Liver (tissue), 9 donors: ENCODE data around the gene HBZ. TPM values are rescaled to one million over a fixed set of nuclear protein-coding genes. Genes with fewer than 3 reads are reported as not detected.

Experiments used
- DNase-seq: peaks from one replicate; pipeline ENCODE4 v3.0.0-alpha.2; 2017; ENCODE audit warnings: low spot score
- H3K27ac ChIP-seq, 2 donors: one replicate each; pipeline ENCODE4 v1.7.0; 2013; ENCODE audit warnings: inconsistent platforms in 2 of 2, low read length in 2 of 2, control low read depth in 1 of 2, low read depth in 1 of 2, mild to moderate bottlenecking in 1 of 2
- H3K27me3 ChIP-seq, 4 donors: one replicate each; pipeline versions ENCODE4 v1.6.1 to v1.7.0; 2013; ENCODE audit warnings: low read length in 3 of 4, inconsistent platforms in 1 of 4, mild to moderate bottlenecking in 1 of 4, moderate library complexity in 1 of 4; ENCODE audit not compliant: control insufficient read depth in 4 of 4, insufficient read depth in 4 of 4
- H3K36me3 ChIP-seq, 4 donors: one replicate each; pipeline versions ENCODE4 v1.6.1 to v1.7.0; 2013; ENCODE audit warnings: low read length in 3 of 4, mild to moderate bottlenecking in 3 of 4, low read depth in 1 of 4, moderate library complexity in 1 of 4; ENCODE audit not compliant: control insufficient read depth in 4 of 4, insufficient read depth in 3 of 4
- H3K4me1 ChIP-seq, 4 donors: one replicate each; pipeline versions ENCODE4 v1.6.1 to v1.7.0; 2013; ENCODE audit warnings: low read length in 3 of 4, mild to moderate bottlenecking in 3 of 4, moderate library complexity in 1 of 4; ENCODE audit not compliant: control insufficient read depth in 4 of 4, insufficient read depth in 4 of 4
- H3K4me3 ChIP-seq, 3 donors: one replicate each; pipeline versions ENCODE4 v1.6.1 to v1.7.0; 2013; ENCODE audit warnings: low read length in 3 of 3, control low read depth in 1 of 3, low read depth in 1 of 3, mild to moderate bottlenecking in 1 of 3
- H3K9ac ChIP-seq, 2 donors: one replicate each; pipeline ENCODE4 v1.7.0; 2013; ENCODE audit warnings: low read length in 2 of 2, mild to moderate bottlenecking in 2 of 2, moderate library complexity in 2 of 2, control low read depth in 1 of 2, low read depth in 1 of 2
- H3K9me3 ChIP-seq, 4 donors: one replicate each; pipeline versions ENCODE4 v1.6.1 to v1.7.0; 2013; ENCODE audit warnings: low read length in 3 of 4; ENCODE audit not compliant: control insufficient read depth in 4 of 4
- CTCF ChIP-seq: fragments of 150-350 bp; IDR thresholded peaks from 2 replicates; pipeline ENCODE4 v1.5.1; 2017; ENCODE audit warnings: improper control_type of control experiment, low read depth, low read length; ENCODE audit not compliant: missing input control
- EGR1 ChIP-seq, 2 donors: IDR thresholded peaks; 2 replicates each; pipeline ENCODE4 v1.6.1; 2016 to 2018; ENCODE audit warnings: antibody characterized with exemption in 2 of 2, low read depth in 2 of 2
- FOXA1 ChIP-seq: IDR thresholded peaks from 2 replicates; pipeline ENCODE4 v1.6.1; 2016; ENCODE audit warnings: antibody characterized with exemption
- FOXA2 ChIP-seq: IDR thresholded peaks from 2 replicates; pipeline ENCODE4 v1.6.1; 2016; ENCODE audit warnings: antibody characterized with exemption
- GABPA ChIP-seq, 2 donors: IDR thresholded peaks in 1 of 2; conservative IDR thresholded peaks in 1 of 2; 2 replicates each; pipeline ENCODE4 v1.6.1; 2016; ENCODE audit warnings: antibody characterized with exemption in 2 of 2, mild to moderate bottlenecking in 1 of 2, moderate library complexity in 1 of 2
- HNF4A ChIP-seq, 2 donors: conservative IDR thresholded peaks; 2 replicates each; pipeline ENCODE4 v1.6.1; 2016; ENCODE audit warnings: antibody characterized with exemption in 2 of 2, mild to moderate bottlenecking in 2 of 2
- HNF4G ChIP-seq: IDR thresholded peaks from 2 replicates; pipeline ENCODE4 v1.6.1; 2016; ENCODE audit warnings: antibody characterized with exemption
- JUND ChIP-seq, 2 donors: IDR thresholded peaks; 2 replicates each; pipeline ENCODE4 v1.6.1; 2016; ENCODE audit warnings: antibody characterized with exemption in 2 of 2
- NR2F2 ChIP-seq: IDR thresholded peaks from 2 replicates; pipeline ENCODE4 v1.6.1; 2016; ENCODE audit warnings: antibody characterized with exemption
- REST ChIP-seq: IDR thresholded peaks from 2 replicates; pipeline ENCODE4 v1.6.1; 2016; ENCODE audit warnings: antibody characterized with exemption, mild to moderate bottlenecking
- RXRA ChIP-seq, 2 donors: IDR thresholded peaks; 2 replicates each; pipeline ENCODE4 v1.6.1; 2017 to 2018; ENCODE audit warnings: antibody characterized with exemption in 2 of 2, mild to moderate bottlenecking in 1 of 2
- TAF1 ChIP-seq: conservative IDR thresholded peaks from 2 replicates; pipeline ENCODE4 v1.6.1; 2016; ENCODE audit warnings: antibody characterized with exemption, mild to moderate bottlenecking
- YY1 ChIP-seq: IDR thresholded peaks from 2 replicates; pipeline ENCODE4 v1.6.1; 2016; ENCODE audit warnings: antibody characterized with exemption, mild to moderate bottlenecking
- WGBS: extraction: QIAGEN DNeasy Blood & Tissue Kit; methylation state at CpG from one replicate; pipeline ENCODE4 v1.1.7; 2013; 5-methylcytosine and 5-hydroxymethylcytosine counted together
- polyA plus RNA-seq, 2 donors: library from polyadenylated mRNA; stranded (reverse) in 1 of 2; unstranded in 1 of 2; fragments of 200-250 nt in 1 of 2; fragments of >200 nt in 1 of 2; fragmentation: Nextera tagmentation in 1 of 2; extraction: Ambion mirVana in 1 of 2; gene quantifications; one replicate each; pipeline versions ENCODE4 v1.2.1 to v1.2.3, GENCODE V29; 2013 to 2015
- total RNA-seq, 2 donors: library from RNA; depleted of rRNA; stranded (reverse); fragments of >200 nt; gene quantifications; one replicate each; pipeline ENCODE4 v1.2.3, GENCODE V29; 2014
- donor health status: healthy.
- donor health status: healthy.
- donor health status: healthy.
- donor health status: healthy.
- donor health status: healthy.

Gene HBZ
- total and polyA plus RNA-seq, 4 donors, result 55.8 TPM; not detected in 3

GRCh38 chr16:154217-155030 lies 2.0 kb downstream of the HBZ start:
- Histone ChIP-seq H3K36me3 (no peaks in the 10 kb centered on the region), H3K27ac (no peak overlapping the region), H3K4me3 (peak overlapping the region in 1 of 3 donors; percentile 16), H3K9me3 (no peaks in the 10 kb centered on the region), H3K27me3 (peaks cover 0 to 2% (median under 1%) of the 10 kb centered on the region in 4 donors), H3K9ac (no peak overlapping the region), H3K4me1 (peaks cover 0 to 9% (median 5%) of the 10 kb centered on the region in 4 donors)
- TF ChIP-seq HNF4G, result no peak
- no peak for TF ChIP-seq GABPA (IDR thresholded peaks at IDR 0.05 in 1 of 2, conservative IDR thresholded peaks at IDR 0.05 in 1 of 2)
- TF ChIP-seq TAF1, result no peak
- TF ChIP-seq JUND (IDR thresholded peaks at IDR 0.05), result no peak
- no peak for TF ChIP-seq HNF4A (conservative IDR thresholded peaks at IDR 0.05)
- TF ChIP-seq EGR1 (IDR thresholded peaks at IDR 0.05; ENCODE audit: low read depth in 2 of 2), result no peak
- no peak for TF ChIP-seq YY1
- no peak for TF ChIP-seq REST
- no peak for TF ChIP-seq FOXA1
- no peak for TF ChIP-seq CTCF
- no peak for TF ChIP-seq FOXA2
- peak; percentile 35 for DNase-seq
- 6% methylated on average over 53 of the region's 59 CpGs for WGBS

GRCh38 chr16:155031-155398 lies 2.6 kb downstream of the HBZ start:
- Histone ChIP-seq H3K9me3 (no peaks in the 10 kb centered on the region), H3K27me3 (peaks cover 0 to 2% (median under 1%) of the 10 kb centered on the region in 4 donors), H3K27ac (no peak overlapping the region), H3K9ac (no peak overlapping the region), H3K36me3 (no peaks in the 10 kb centered on the region), H3K4me1 (peaks cover 0 to 9% (median 5%) of the 10 kb centered on the region in 4 donors), H3K4me3 (no peak overlapping the region)
- WGBS, result 63% methylated on average over 7 of the region's 7 CpGs
- no peak for TF ChIP-seq EGR1 (IDR thresholded peaks at IDR 0.05; ENCODE audit: low read depth in 2 of 2)
- no peak for TF ChIP-seq RXRA (IDR thresholded peaks at IDR 0.05)
- no peak for TF ChIP-seq FOXA2
- TF ChIP-seq NR2F2, result no peak
- no peak for DNase-seq
